ENCODE results near the gene C19orf44. TPM values are rescaled to one million over a fixed set of nuclear protein-coding genes. Genes with fewer than 3 reads are reported as not detected.
"Not testable (repeated sequence)": the region's sequence is repeated elsewhere in the genome, so short reads cannot be mapped to it uniquely, and the experiment has no call there.

The C19orf44 gene
- total RNA-seq = 3.1 to 5.8 TPM (median 3.2 TPM) in 3 replicates
- long read RNA-seq, partial matches to known transcripts = 0 of 2 reads
- long read RNA-seq, other reads (novel, unspliced or antisense) = 2 of 2 reads

DNA sequence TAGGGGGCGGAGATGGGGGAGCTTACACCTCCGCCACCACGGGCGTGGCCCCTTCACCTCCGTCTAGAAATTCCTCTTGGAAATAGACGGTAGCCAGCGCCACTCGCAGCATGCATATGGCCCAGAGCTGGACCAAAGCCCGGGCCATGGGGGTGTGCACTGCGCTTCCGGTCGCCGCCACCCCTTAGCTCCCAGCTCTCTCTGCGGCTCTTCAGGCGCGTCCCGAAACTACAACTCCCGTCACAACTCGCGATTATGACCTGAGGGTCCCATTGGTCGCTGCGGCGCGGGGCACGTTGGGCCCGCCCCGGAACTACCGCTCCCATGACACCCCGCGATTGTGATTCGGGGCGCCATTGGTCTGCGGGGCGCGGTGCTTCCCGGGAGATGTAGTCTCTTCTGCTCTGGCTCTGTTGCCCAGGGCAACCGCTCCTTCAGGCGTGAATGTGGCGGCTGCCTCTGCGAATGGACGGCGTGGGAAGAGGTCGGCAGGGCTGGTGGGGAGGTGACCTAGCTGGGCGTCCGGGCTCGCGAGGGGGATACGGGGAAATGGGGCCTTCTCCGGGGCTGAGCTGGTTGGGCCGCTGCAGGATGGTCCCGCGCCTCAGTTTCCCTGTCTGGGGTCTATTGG is at the start of gene C19orf44, which contains the start of gene CALR3:
TSS of gene C19orf44 (plus strand) at position 413 of the 631 bp plus-strand sequence. CDS start 4,399 bp downstream, outside the sequence.
TSS of gene CALR3 (minus strand) at position 186 of the 631 bp plus-strand sequence. CDS start at position 148, 38 bp downstream.
- Mint-ChIP-seq H3K4me3 (ENCODE audit: unreplicated experiment) (peak within 1 kb of the TSS; percentile 96), H3K36me3 (ENCODE audit: low read depth) (peaks cover 1% of the 10 kb centered on the region), H3K4me1 (ENCODE audit: low read depth) (peaks cover 22% of the 10 kb centered on the region), H3K27me3 (ENCODE audit: low read depth) (no peaks in the 10 kb centered on the region), H3K27ac (ENCODE audit: unreplicated experiment) (peak within 1 kb of the TSS; percentile 97), H3K9me3 (ENCODE audit: low read depth) (no peaks in the 10 kb centered on the region)
- DNase-seq (ENCODE audit: low spot score) = peak; percentile 99
- peak; percentile 26 for TF ChIP-seq CTCF (IDR thresholded peaks at IDR 0.05)

DNA sequence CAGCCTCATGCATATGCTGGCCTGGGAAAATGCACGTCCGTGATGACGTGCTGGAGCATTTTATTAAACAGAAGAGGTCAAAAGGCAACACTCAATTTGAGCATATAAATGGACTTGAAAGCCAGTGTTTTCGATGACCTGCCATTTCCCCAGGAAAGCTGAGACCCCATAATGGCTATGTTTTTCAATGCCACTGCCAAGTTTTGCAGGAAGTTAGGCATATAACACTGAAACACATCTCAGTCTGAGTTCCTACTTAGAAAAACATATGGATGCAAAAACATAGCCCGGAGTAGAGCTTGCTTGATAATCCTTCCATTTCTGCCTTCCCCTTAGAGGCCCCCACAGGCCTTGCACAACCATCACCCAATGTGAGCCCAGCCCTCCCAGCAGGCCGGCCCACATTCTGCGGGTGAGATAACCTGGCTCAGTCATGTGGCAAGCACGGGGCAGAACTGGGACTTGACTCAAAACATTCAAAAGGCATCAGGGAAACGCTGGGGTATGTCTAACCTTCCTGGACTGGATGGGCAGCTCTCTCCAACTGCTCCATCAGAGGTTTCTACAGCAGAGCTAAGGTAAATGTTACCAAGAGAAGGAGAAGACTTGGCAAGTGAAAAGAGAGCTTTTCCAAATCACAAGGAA is 49.3 kb upstream of the C19orf44 start:
- TF ChIP-seq CTCF (IDR thresholded peaks at IDR 0.05) = no peak
- Mint-ChIP-seq H3K4me3 (ENCODE audit: unreplicated experiment) (no peak overlapping the region), H3K4me1 (ENCODE audit: low read depth) (peaks cover 65% of the 10 kb centered on the region), H3K27ac (ENCODE audit: unreplicated experiment) (peak overlapping the region; percentile 92), H3K27me3 (ENCODE audit: low read depth) (no peaks in the 10 kb centered on the region), H3K36me3 (ENCODE audit: low read depth) (peaks cover 2% of the 10 kb centered on the region), H3K9me3 (ENCODE audit: low read depth) (no peaks in the 10 kb centered on the region)
- no peak for DNase-seq (ENCODE audit: low spot score)

- peak overlapping the region; percentile 13 for H3K27ac Mint-ChIP-seq (ENCODE audit: unreplicated experiment)
- H3K4me1 Mint-ChIP-seq (ENCODE audit: low read depth) = peaks cover 57% of the 10 kb centered on the region
- not testable (repeated sequence) for H3K36me3 Mint-ChIP-seq (ENCODE audit: low read depth)
Observed at GRCh38 chr19:16448872-16449271, 47.3 kb upstream of the C19orf44 start.

DNA sequence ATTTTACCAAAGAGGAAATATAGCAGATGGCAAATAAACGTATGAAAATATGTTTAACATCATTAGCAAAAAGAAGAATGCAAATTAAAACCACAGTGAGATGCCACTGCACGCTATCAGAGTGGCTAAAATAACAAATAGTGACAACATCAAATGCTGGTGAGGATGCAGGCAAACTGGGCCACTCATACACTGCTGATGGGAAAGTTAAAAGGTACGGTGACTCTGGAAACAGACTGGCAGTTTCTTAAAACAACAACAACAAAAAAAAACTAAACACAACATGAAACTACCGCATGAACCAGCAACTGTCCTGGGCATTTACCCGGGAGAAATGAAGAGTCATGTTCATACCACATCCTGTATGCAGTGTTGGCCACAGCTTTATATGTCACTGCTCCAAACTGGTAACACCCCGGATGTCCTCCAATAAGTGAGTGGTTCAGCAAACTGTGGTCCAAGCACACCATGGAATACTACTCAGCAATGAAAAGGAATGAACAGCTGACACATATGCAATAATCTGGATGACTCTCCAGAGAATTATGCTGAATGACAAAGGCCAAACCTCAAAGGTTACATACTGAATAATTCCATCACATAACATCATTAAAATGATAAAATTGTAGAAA is 46.7 kb upstream of the C19orf44 start:
- Mint-ChIP-seq H3K4me1 (ENCODE audit: low read depth) (peaks cover 60% of the 10 kb centered on the region), H3K9me3 (ENCODE audit: low read depth) (no peaks in the 10 kb centered on the region), H3K27ac (ENCODE audit: unreplicated experiment) (peak overlapping the region; percentile 13), H3K4me3 (ENCODE audit: unreplicated experiment) (no peak overlapping the region), H3K36me3 (ENCODE audit: low read depth) (peaks cover 2% of the 10 kb centered on the region), H3K27me3 (ENCODE audit: low read depth) (no peaks in the 10 kb centered on the region)
- no peak for TF ChIP-seq CTCF (IDR thresholded peaks at IDR 0.05)
- DNase-seq (ENCODE audit: low spot score) = no peak

More at GRCh38 chr19:16448872-16449271, 47.3 kb upstream of the C19orf44 start:
- not testable (repeated sequence) for DNase-seq (ENCODE audit: low spot score); H3K27me3 Mint-ChIP-seq (ENCODE audit: low read depth); H3K9me3 Mint-ChIP-seq (ENCODE audit: low read depth); H3K4me3 Mint-ChIP-seq (ENCODE audit: unreplicated experiment)

GRCh38 chr19:16452325-16452724 is 43.9 kb upstream of the C19orf44 start:
- TF ChIP-seq CTCF (IDR thresholded peaks at IDR 0.05) = no peak
- Mint-ChIP-seq H3K9me3 (ENCODE audit: low read depth) (no peaks in the 10 kb centered on the region), H3K27ac (ENCODE audit: unreplicated experiment) (peak overlapping the region; percentile 68), H3K27me3 (ENCODE audit: low read depth) (no peaks in the 10 kb centered on the region), H3K4me1 (ENCODE audit: low read depth) (peaks cover 54% of the 10 kb centered on the region), H3K36me3 (ENCODE audit: low read depth) (peaks cover 2% of the 10 kb centered on the region), H3K4me3 (ENCODE audit: unreplicated experiment) (no peak overlapping the region)
- DNase-seq (ENCODE audit: low spot score) = no peak
